ENCODE data around the gene CDC37L1. TPM values are rescaled to one million over a fixed set of nuclear protein-coding genes. Genes with fewer than 3 reads are reported as not detected.

The CDC37L1 gene
- total RNA-seq, 6 experiments from 2014 or later = 11.0 to 16.5 (median 12.0) TPM

DNA sequence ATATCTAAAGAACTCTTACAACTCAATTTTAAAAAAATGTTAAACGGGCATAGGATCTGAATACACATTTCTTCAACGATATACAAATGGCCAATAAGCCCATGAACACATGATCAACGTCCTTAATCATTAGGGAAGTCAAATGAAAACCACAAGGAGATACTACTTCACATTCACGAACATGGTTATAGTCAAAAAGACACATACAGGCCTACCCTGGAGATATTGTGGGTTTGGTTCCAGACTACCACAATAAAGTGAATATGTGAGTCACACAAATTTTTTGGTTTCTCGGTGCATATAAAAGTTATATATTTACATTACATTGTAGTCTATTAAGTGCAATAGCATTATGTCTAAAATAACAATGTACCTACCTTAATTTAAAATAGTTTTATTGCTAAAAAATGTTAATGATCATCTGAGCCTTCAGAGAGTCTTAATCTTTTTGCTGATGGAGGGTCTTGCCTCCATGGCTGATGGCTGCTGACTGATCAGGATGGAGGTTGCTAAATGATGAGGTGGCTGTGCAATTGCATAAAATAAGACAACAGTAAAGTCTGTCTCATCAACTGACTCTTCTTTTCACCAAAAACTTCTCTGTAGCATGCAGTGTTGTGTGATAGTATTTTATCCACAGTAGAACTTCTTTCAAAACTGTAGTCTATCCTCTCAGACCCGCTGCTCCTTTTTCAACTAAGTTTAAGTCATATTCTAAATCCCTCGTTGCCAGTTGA is 46.5 kb downstream of the CDC37L1 start:
- Mint-ChIP-seq H3K4me1 (ENCODE audit: low read depth) (no peaks in the 10 kb centered on the region), H3K9me3 (no peaks in the 10 kb centered on the region), H3K27ac (no peak overlapping the region), H3K36me3 (ENCODE audit: low read depth) (peaks cover 15% of the 10 kb centered on the region), H3K4me3 (no peak overlapping the region), H3K27me3 (ENCODE audit: insufficient read depth) (peaks cover 2% of the 10 kb centered on the region; the same call in 1 of the 2 replicates)
- TF ChIP-seq, protein P1, sequence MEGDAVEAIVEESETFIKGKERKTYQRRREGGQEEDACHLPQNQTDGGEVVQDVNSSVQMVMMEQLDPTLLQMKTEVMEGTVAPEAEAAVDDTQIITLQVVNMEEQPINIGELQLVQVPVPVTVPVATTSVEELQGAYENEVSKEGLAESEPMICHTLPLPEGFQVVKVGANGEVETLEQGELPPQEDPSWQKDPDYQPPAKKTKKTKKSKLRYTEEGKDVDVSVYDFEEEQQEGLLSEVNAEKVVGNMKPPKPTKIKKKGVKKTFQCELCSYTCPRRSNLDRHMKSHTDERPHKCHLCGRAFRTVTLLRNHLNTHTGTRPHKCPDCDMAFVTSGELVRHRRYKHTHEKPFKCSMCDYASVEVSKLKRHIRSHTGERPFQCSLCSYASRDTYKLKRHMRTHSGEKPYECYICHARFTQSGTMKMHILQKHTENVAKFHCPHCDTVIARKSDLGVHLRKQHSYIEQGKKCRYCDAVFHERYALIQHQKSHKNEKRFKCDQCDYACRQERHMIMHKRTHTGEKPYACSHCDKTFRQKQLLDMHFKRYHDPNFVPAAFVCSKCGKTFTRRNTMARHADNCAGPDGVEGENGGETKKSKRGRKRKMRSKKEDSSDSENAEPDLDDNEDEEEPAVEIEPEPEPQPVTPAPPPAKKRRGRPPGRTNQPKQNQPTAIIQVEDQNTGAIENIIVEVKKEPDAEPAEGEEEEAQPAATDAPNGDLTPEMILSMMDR (IDR thresholded peaks at IDR 0.05) = no peak
- DNase-seq = no peak

- TF ChIP-seq, protein P1 (IDR thresholded peaks at IDR 0.05) = no peak
- H3K27ac Mint-ChIP-seq = no peak overlapping the region
- no peak for DNase-seq
- H3K9me3 Mint-ChIP-seq = no peaks in the 10 kb centered on the region
- H3K36me3 Mint-ChIP-seq (ENCODE audit: low read depth) = peaks cover 10% of the 10 kb centered on the region; the same call in 1 of the 2 replicates
- peaks cover 2% of the 10 kb centered on the region; the same call in 1 of the 2 replicates for H3K27me3 Mint-ChIP-seq (ENCODE audit: insufficient read depth)
- H3K4me1 Mint-ChIP-seq (ENCODE audit: low read depth) = no peaks in the 10 kb centered on the region
- H3K4me3 Mint-ChIP-seq = no peak overlapping the region
These were observed 48.2 kb downstream of the CDC37L1 start for GRCh38 chr9:4727593-4727992.

GRCh38 chr9:4732890-4733289 is 53.5 kb downstream of the CDC37L1 start:
- H3K9me3 Mint-ChIP-seq = no peaks in the 10 kb centered on the region
- H3K4me3 Mint-ChIP-seq = no peak overlapping the region
- no peak overlapping the region for H3K27ac Mint-ChIP-seq
- no peaks in the 10 kb centered on the region for H3K27me3 Mint-ChIP-seq (ENCODE audit: insufficient read depth)
- H3K4me1 Mint-ChIP-seq (ENCODE audit: low read depth) = 0 out of 2 replicates have a peak, but pooled peaks cover 6% of the 10 kb centered on the region
- TF ChIP-seq, protein P1 (IDR thresholded peaks at IDR 0.05) = no peak
- no peak for DNase-seq
- H3K36me3 Mint-ChIP-seq (ENCODE audit: low read depth) = no peaks in the 10 kb centered on the region

GRCh38 chr9:4734150-4734549 is 54.8 kb downstream of the CDC37L1 start:
- no peaks in the 10 kb centered on the region for H3K27me3 Mint-ChIP-seq (ENCODE audit: insufficient read depth)
- peaks cover 11% of the 10 kb centered on the region for H3K4me1 Mint-ChIP-seq (ENCODE audit: low read depth)
- H3K9me3 Mint-ChIP-seq = no peaks in the 10 kb centered on the region
- TF ChIP-seq, protein P1 (IDR thresholded peaks at IDR 0.05) = no peak
- no peaks in the 10 kb centered on the region for H3K36me3 Mint-ChIP-seq (ENCODE audit: low read depth)
- H3K4me3 Mint-ChIP-seq = no peak overlapping the region
- DNase-seq = no peak
- H3K27ac Mint-ChIP-seq = no peak overlapping the region

- Mint-ChIP-seq H3K4me1 (ENCODE audit: low read depth) (peaks cover 38% of the 10 kb centered on the region), H3K36me3 (ENCODE audit: low read depth) (no peaks in the 10 kb centered on the region), H3K9me3 (no peaks in the 10 kb centered on the region), H3K27ac (no peak overlapping the region), H3K4me3 (peak overlapping the region; percentile 91), H3K27me3 (ENCODE audit: insufficient read depth) (no peaks in the 10 kb centered on the region)
- TF ChIP-seq, protein P1 (IDR thresholded peaks at IDR 0.05) = no peak
- no peak for DNase-seq
These were observed 59.7 kb downstream of the CDC37L1 start for GRCh38 chr9:4738866-4739586.
